Measurements from ENCODE around the gene LGMN. TPM values are rescaled to one million over a fixed set of nuclear protein-coding genes. Genes with fewer than 3 reads are reported as not detected.

LGMN gene
- total RNA-seq, 4 donors from 2014 or later = 61.8 to 77.3 (median 72.6) TPM

DNA sequence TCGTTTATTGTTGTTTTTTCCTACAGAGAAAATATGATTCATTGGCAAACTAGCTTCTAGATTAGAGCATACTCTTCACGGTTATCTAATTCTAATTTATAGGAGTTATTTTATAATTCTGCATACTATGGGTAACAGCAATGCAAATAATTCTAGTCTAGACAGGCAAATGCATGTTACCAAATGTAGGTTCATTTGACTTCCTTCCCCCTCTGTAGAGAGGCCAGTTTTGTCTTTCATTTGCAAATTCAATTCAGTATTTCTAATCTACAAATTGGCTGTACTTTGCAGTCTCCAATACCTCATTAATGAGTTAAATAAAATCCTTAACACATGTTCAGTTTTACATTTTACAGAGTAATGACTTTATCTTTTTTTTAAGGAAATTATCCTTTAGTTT lies 4.2 kb downstream of the LGMN start:
- no peaks in the 10 kb centered on the region for H3K27me3 ChIP-seq
- DNase-seq (ENCODE audit: low spot score in 2 of 2) = no peak
- H3K36me3 ChIP-seq = peaks cover 0 to 31% (median 0%) of the 10 kb centered on the region in 3 donors
- H3K27ac ChIP-seq = no peak overlapping the region
- peaks cover 0 to 17% (median 0%) of the 10 kb centered on the region in 4 donors for H3K4me1 ChIP-seq
- no peak overlapping the region for H3K4me3 ChIP-seq
- TF ChIP-seq POLR2A (IDR thresholded peaks at IDR 0.05) (no peak), EP300 (IDR thresholded peaks at IDR 0.05) (no peak)
- TF ChIP-seq, protein P1, sequence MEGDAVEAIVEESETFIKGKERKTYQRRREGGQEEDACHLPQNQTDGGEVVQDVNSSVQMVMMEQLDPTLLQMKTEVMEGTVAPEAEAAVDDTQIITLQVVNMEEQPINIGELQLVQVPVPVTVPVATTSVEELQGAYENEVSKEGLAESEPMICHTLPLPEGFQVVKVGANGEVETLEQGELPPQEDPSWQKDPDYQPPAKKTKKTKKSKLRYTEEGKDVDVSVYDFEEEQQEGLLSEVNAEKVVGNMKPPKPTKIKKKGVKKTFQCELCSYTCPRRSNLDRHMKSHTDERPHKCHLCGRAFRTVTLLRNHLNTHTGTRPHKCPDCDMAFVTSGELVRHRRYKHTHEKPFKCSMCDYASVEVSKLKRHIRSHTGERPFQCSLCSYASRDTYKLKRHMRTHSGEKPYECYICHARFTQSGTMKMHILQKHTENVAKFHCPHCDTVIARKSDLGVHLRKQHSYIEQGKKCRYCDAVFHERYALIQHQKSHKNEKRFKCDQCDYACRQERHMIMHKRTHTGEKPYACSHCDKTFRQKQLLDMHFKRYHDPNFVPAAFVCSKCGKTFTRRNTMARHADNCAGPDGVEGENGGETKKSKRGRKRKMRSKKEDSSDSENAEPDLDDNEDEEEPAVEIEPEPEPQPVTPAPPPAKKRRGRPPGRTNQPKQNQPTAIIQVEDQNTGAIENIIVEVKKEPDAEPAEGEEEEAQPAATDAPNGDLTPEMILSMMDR (IDR thresholded peaks at IDR 0.05) = no peak
- WGBS, 2 donors = 47 to 62% methylated on average over 2 of the region's 2 CpGs
- no peaks in the 10 kb centered on the region for H3K9me3 ChIP-seq

DNA sequence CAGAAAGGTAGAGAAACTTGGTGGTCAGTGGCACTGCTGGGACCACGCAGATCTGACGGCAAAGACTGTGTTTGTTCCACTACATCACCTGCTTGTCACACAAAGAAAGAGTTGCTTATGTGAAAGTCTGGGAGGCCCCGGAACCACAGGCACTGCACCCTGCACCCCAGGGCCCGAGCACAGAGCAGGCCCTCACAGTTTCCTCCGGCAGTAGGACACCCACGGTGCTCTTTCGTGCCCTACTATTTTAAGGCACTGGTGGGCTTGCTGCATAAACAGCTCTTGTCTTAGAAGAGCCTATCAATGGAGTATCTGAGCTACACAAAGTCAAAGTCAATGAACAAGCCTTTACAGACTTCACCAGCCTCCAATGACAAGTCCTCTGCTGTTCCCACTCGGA lies 8.0 kb downstream of the LGMN start:
- H3K4me1 ChIP-seq = no peaks in the 10 kb centered on the region
- no peak for DNase-seq (ENCODE audit: low spot score in 2 of 2)
- H3K27ac ChIP-seq = no peak overlapping the region
- no peaks in the 10 kb centered on the region for H3K27me3 ChIP-seq
- H3K9me3 ChIP-seq = no peaks in the 10 kb centered on the region
- H3K4me3 ChIP-seq = no peak overlapping the region
- TF ChIP-seq, protein P1 (IDR thresholded peaks at IDR 0.05) = no peak
- TF ChIP-seq EP300 (IDR thresholded peaks at IDR 0.05) (no peak), POLR2A (IDR thresholded peaks at IDR 0.05) (no peak)
- H3K36me3 ChIP-seq = peaks cover 0 to 32% (median 0%) of the 10 kb centered on the region in 3 donors
- 54 to 73% methylated on average over 8 of the region's 8 CpGs for WGBS, 2 donors

DNA sequence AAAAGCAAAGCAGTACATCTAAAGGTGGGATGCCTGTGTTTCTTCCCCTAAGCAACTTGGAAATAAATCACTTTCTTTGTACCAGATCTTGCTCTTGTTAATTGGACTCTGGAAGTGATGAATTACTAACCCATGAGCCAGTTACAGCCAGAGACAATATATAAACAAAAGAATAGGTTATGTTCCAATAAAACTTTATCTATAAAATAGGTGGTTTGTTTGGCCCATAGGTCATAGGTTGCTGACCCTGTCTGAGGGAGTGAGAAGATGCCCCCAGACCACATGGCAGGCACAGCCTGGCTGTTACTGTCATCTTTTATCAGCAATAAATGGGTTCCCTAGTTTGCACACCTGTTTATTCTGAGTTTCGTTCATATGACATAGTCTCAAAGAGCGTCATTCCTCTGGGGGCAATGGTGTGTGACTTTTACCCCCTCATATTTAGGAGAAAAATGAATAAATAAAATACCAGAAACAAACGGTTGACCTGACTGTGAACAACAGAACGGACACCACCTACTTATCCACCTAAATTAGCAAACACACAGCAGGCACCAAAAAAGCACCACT lies 10.7 kb downstream of the LGMN start:
- no peak for DNase-seq (ENCODE audit: low spot score in 2 of 2)
- TF ChIP-seq, protein P1 (IDR thresholded peaks at IDR 0.05) = no peak
- TF ChIP-seq EP300 (IDR thresholded peaks at IDR 0.05) = no peak
- TF ChIP-seq POLR2A (IDR thresholded peaks at IDR 0.05) = no peak
- H3K9me3 ChIP-seq = no peaks in the 10 kb centered on the region
- H3K4me3 ChIP-seq = no peak overlapping the region
- peaks cover 0 to 34% (median 0%) of the 10 kb centered on the region in 3 donors for H3K36me3 ChIP-seq
- WGBS, 2 donors = 87% methylated on average over 4 of the region's 4 CpGs
- no peak overlapping the region for H3K27ac ChIP-seq
- H3K4me1 ChIP-seq = no peaks in the 10 kb centered on the region
- H3K27me3 ChIP-seq = no peaks in the 10 kb centered on the region

DNA sequence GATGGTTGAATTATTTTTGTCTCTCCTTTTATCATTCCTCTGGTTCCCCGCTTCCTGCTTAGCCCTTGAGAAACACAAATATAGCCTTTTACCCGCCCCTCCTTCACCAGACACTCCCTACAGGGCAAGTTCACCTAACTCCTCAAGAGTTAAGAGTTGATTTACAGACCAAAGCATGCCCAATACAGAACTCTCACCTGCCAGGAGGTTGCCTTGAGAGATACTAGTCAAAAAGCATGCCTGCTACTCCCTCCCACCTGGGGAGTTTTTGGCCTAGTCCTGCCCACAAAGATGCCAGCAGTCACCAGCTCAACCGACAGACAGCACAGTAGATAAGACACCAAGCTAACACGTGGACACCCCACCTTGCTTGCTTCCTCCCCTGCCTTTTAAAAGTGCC lies 11.2 kb downstream of the LGMN start:
- DNase-seq (ENCODE audit: low spot score in 2 of 2) = no peak
- 62 to 74% methylated on average over 4 of the region's 4 CpGs for WGBS, 2 donors
- Histone ChIP-seq H3K9me3 (no peaks in the 10 kb centered on the region), H3K27ac (no peak overlapping the region), H3K27me3 (no peaks in the 10 kb centered on the region), H3K4me1 (no peaks in the 10 kb centered on the region), H3K4me3 (no peak overlapping the region), H3K36me3 (peaks cover 0 to 34% (median 0%) of the 10 kb centered on the region in 3 donors)
- TF ChIP-seq POLR2A (IDR thresholded peaks at IDR 0.05) (no peak), EP300 (IDR thresholded peaks at IDR 0.05) (no peak)
- TF ChIP-seq, protein P1 (IDR thresholded peaks at IDR 0.05) = no peak

DNA sequence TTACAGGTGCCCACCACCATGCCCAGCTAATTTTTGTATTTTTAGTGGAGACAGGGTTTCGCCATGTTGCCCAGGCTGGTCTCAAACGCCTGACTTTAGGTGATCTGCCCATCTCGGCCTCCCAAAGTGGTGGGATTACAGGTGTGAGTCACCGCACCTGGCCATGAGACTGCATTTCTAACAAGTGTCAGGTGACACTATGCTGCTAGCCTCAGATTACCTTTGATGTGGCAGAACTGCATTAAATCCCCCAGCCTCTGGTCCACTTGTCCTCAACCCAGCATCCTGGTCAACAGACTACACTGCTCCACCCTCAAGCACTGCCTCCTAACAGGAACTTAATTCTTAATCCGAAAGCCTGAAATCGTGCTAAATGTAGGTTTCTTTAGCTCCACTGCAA lies 13.1 kb downstream of the LGMN start:
- H3K4me1 ChIP-seq = no peaks in the 10 kb centered on the region
- WGBS, 2 donors = 90 to 91% methylated on average over 6 of the region's 6 CpGs
- no peaks in the 10 kb centered on the region for H3K9me3 ChIP-seq
- H3K27me3 ChIP-seq = no peaks in the 10 kb centered on the region
- TF ChIP-seq EP300 (IDR thresholded peaks at IDR 0.05) (no peak), POLR2A (IDR thresholded peaks at IDR 0.05) (no peak)
- TF ChIP-seq, protein P1 (IDR thresholded peaks at IDR 0.05) = no peak
- no peak overlapping the region for H3K27ac ChIP-seq
- H3K36me3 ChIP-seq = peaks cover 0 to 37% (median 5%) of the 10 kb centered on the region in 3 donors
- H3K4me3 ChIP-seq = no peak overlapping the region
- DNase-seq (ENCODE audit: low spot score in 2 of 2) = no peak

Data from tibial nerve (tissue), 4 donors.